Mesangial cell (primary cell): ENCODE results near the gene NR3C1. TPM values are rescaled to one million over a fixed set of nuclear protein-coding genes. Genes with fewer than 3 reads are reported as not detected.

Source experiments
- total RNA-seq: library from RNA; depleted of rRNA; stranded (reverse); fragments of >200 nt; gene quantifications from 2 replicates; pipeline ENCODE4 v1.2.3, GENCODE V29; 2015

The NR3C1 gene
- 17.2 and 19.2 TPM in 2 replicates for total RNA-seq

DNA sequence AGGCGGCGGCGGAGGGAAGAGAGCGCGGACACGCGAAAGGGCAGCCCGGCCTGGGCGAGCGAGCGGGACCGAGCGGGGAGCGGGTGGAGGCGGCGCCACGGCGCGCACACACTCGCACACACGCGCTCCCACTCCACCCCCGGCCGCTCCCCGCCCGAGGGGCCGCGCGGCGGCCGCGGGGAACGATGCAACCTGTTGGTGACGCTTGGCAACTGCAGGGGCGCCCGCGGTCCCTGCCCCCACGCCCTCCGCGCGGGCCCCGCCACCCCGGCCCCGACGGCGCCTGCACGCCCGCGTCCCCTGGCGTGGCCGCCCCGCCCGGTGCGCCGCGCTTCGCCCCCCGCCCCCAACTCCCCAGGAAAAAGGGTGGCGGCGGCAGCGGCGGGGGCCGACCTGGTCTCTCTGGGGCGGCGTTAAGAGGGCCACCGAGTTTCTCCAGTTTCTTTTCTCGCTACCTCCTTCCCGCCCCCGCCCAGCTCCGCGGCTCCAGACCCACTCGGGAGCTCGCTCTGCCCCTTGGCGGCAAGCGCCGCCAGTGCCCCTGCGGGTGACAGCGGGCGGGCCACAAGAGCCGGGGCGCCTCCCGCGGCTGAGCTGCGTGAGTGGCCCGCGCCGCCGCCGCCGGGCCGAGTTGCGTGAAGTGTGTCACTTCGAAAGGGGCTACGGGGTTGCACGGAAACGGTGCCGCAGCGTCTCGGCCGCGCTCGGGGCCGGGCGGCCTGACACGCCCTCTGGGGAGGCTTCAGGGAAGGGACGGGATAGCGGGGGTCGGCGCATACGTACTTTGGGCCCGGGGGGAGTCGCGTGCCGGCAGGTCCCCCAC lies at the start of gene NR3C1:
NR3C1 (minus strand) TSS at position 94 of the 823 bp plus-strand sequence. CDS start 2,847 bp downstream, outside the sequence.

